NCI-H2196 (cell line): ENCODE data around the gene TNRC6A.
"Not testable (repeated sequence)": the region's sequence is repeated elsewhere in the genome, so short reads cannot be mapped to it uniquely, and the experiment has no call there.

Source experiments
- DNase-seq: peaks from one replicate; lab custom pipeline; 2025; ENCODE audit not compliant: unreplicated experiment; lab: John Stamatoyannopoulos, UW

The TNRC6A gene

DNA sequence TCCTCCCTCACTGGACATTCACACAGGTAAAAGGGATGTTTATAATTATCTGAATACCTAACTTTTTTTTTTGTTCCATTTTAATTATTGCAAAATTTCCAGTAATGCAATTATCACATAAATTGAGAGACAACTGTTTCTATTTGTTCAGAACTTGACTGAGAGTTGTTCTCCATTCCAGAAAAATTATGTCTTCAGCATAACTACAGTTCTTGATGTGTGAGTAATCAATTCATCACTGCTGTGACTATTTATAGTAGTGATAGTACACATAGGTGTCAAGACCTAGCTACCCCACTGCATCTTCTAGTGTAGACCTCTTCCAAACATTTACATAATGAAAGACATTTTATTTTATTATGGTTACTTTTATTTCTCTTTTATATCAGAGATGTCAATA lies 5.8 kb upstream of the TNRC6A start:
- no peak for DNase-seq

DNA sequence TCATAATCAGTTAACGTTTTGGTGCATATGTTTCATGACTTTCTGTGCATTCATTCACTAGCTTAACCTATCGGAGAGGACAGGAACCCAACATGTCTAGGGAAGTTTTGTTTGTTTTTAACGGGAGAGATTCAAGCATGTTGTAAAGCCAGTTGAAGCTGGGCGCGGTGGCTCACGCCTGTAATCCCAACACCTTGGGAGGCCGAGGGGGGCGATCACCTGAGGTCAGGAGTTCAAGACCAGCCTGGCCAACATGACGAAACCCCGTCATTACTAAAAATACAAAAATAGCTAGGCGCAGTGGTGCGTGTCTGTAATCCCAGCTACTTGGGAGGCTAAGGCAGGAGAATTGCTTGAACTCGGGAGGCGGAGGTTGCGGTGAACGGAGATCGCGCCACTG lies 1.4 kb upstream of the TNRC6A start:
- no peak for DNase-seq

DNA sequence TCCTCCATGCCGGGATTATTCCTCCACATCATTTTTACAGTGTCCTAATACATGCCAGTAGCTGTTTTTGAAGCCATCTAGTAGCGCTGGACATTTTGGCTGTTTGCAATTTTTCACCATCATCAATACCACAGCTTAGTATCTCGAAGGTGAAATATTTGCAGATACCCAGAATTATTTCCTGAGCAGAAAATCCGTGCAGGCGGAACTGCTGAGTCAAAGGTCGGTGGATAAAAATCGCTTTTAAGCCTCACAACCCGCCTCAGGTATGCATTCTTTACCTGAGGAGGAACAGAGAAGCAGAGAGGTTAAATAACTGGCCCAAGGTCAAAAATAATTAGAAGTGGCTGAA lies 584 bp upstream of the TNRC6A start:
- DNase-seq = no peak

DNA sequence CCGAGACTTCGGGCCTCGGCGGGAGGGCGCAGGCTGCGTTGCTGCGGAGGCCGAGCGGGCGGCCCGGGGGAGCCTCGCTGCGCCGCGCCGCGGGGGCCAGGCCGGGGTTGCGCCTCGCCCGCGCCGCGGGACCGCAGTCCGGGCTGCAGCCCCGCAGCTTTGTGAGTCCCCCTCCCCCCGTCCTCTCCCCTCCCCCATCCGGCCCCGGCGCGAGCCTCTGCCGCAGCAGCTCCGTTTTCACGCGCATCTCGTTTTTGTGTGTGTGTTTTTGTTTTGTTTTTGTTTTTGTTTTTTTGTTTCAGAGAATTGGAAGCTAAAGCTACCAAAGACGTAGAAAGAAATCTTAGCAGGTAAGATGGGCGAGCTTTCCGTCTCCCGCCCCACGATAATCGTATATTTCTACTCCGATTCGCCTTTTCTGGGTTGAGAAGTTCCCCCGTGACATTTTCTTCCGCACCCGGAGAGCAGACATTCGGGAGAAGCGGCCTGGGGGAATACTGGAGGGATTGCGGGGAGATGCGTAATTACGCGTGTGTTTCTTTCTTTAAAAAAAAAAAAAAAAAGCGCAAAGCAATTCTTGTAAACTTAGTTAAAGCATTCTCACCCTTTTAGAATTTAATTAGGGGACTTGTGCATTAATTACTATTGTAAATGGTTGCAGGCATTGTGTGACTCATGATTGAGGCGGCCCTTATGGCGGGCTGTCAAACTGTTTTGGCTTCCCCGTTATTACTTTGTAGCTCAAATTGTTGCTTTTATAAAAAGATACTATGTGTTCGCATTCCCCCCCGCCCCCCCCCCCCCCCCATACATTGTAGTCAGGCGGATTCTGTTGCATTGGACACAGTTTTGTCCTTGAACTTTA lies 732 bp downstream of the TNRC6A start:
- peak; percentile 39 for DNase-seq

DNA sequence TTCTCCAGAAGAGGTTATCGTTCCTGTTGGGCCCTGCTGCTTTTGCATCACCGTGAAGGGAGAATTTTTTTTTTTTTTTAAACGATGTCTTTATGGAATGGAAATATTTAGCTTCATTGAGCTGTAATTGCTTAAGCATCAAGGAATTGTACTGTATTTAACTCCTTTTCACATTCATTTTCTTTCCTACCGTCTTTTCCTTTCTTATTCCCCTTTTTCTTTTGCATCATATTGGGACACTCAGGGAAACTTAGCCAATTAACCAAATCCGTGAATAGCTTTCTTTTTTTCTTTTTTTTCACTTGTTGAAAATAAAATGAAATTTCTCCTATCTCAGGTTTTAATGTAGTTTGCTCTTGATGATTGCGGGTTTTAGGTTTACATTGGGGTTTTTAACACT lies 1.5 kb downstream of the TNRC6A start:
- no peak for DNase-seq

DNA sequence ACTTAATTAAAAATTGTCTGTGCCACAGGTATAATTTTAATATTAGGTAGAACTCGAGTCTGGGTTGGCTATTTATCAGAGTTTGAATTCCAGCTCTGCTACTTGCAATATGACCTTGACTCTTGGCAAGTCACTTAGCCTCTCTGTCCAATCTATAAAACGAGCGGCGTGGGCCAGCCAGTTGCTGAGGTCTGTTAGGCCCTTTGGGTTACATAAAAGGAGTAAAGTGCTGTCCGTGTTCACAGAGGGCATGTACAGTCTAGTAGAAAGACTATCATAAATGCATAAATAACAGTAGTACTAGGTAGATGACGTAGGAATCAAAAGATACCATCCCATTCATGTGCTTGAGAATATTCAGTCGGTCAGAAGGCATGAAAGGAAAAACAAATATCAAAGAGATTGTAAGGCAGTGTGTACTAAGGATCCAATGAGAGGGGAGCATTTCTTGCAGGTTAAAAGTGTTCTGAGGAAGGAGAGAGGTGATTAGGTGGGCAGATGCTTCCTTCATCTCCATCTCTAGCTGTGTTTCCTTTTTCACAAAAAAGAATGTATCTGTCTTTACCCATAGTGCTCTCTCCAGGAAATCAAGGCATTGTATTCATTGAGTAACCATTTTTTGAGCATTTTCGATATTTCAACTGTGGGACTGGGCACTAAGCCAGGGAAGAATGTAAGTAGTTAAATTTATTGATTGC lies 2.4 kb downstream of the TNRC6A start:
- DNase-seq = no peak

DNA sequence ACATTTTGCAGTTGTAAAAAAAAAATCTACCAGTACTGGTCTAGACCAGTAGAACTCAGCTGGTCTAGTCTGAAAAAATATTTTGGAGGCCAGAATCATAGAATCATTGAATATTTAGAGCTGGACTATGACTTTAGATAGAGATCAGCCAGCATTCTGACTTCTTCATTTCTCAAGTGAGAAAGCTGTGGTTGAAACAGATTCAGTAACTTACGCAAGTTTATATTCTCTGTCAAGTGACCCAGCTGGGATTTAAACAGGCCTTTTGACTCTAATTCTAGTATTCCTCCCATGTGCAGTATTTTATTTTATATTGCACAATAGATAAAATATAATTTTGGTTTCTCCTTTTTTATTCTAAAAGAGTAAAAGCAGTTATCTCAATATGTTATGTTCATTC lies 4.9 kb downstream of the TNRC6A start:
- no peak for DNase-seq

DNA sequence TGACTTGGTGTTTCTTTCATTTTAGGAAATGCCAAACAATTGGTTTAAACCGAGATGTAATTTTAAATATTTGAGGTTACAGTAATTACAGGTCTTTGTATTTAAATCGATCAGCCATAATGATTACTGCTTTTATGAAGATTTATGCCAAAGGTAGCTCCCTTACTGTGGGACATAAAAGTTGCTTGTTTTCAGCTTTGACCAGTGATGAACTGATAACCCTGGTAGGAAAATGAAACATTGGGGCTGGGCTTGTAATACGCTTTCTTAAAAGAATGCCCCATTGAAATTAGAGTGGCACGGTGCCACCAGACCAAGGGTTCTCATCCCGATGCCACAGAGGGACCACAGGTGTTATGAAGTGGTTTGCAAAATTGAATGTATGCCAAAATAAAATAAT lies 7.3 kb downstream of the TNRC6A start:
- DNase-seq = peak; percentile 58

DNA sequence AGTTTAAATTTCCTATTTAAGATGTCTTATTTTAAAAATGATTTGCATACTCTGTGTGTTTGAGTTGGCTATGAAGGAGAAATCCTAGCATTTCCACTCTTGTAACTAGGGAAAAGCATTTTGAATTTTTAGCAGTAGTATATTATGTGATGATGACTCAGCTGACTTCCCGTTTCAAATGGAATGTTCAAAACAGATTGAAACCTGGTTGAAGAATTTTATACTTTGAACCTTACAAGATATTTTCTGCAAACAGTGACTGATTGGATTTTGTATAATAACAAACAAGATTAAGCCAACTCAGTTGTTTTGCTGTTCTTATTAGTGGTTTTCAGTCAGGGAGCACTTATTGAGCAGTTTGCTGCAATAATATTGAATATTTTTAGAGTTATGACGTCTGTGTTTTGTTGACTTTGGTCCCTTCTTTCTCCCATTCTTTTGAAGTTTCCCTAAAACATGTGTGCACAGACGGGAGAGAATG lies 8.0 kb downstream of the TNRC6A start:
- no peak for DNase-seq

DNA sequence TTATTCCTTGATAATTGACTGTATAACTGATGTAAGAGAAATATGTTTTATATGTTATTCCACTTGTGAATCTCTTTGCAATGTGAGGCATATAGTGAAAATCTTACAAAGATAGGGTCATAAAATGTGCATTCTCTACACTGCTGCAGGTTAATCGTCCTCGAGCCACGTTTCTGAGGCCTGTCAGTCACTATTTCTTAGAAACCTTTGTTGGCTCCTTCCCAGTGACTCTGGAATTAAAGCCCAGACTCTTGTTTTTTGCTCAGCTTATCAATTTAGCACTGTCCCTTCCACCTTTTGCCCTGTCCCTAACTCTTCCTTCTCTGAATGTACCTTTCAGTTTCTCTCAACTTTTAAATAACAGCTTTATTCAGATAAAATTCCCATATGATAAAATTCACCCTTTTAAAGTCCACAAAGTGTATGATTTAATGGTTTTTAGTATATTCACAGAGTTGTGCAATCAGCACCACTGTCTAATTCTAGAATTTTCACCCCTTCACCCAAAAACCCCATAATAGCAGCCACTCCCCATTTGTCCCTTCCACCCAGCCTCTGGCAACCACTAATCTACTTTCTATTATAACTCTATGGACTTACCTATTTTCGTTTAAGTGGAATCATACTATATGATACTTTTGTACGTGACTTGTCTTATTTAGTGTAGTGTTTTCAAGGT lies 8.6 kb downstream of the TNRC6A start:
- no peak for DNase-seq

DNA sequence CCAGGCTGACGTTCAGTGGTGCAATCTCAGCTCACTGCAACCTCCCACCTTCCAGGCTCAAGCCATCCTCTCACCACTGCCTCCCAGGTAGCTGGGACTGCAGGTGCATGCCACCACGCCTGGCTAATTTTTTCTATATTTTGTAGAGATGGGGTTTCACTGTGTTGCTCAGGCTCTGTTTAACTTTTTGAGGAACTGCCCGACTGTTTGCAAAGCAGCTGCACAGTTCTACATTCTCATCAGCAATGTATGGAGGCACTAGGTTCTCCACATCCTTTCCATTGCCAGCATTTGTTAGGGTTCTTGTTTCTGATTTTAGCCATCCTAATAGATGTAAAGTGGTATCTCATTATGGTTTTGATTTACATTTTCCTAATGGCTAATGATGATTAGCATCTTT lies 9.4 kb downstream of the TNRC6A start:
- no peak for DNase-seq

DNA sequence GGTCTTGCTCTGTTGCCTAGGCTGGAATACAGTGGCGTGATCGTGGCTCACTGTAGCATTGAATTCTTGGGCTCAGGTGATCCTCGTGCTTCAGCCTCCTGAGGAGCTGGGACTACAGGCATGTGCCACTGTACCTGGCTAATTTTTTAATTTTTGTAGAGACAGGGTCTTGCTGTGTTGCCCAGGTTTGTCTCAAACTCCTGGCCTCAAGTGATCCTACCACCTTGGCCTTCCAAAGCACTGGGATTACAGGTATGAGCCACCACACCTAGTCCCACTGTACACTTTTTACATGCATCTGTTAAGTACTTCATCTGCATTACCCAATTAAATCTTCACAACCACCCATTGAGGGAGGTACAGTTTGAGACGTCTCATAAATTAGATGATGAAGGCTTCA lies 12.4 kb downstream of the TNRC6A start:
- DNase-seq = no peak

DNA sequence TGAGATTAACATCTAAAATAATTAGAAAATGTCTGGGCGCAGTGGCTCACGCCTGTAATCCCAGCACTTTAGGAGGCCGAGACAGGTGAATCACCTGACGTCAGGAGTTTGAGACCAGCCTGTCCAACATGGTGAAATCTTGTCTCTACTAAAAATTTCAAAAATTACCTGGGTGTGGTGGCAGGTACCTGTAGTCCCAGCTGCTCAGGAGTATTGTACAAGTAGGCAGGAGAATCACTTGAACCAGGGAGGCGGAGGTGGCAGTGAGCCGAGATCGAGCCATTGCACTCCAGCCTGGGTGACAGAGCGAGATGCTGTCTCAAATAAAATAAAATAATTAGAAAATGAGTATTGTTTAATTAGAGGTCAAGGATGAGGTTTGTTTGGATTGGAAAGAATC lies 13.2 kb downstream of the TNRC6A start:
- DNase-seq = not testable (repeated sequence)

DNA sequence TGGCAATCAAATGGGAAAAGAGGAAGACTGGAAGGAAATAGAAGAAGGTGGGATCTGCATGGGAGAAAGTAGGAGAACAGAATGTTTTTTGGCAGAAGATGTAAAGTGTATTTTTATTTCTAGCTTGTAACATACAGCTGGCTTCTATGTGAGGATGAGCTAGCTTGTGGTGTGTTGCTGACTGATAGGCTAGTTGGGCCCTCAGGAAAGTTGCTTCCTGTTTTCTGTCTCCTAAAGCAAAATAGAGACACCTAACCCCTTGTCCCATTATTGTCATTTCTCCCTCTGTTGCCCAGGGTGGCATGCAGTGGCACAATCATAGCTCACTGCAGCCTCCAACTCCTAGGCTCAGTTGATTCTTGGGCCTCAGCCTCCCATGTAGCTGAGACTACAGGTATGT lies 15.9 kb downstream of the TNRC6A start:
- no peak for DNase-seq

DNA sequence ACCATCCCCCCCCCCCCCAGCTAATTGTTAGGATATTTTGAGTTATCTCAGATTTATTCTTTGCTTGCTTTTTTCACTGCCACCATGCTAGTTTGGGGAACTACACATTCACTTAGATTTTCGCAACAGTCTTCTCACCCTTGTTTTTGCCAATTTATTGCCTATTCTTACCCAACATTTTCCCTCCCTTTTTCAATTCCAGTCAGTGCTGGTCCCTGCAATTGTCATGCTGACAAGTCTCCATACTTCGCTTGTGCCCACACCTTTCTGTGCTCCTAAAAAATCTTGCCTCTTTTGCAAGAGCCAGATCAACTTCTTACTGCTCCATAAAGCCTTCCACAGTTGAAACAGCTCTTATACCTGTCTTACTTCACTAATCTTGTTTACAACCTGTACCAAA lies 16.3 kb downstream of the TNRC6A start:
- DNase-seq = no peak

DNA sequence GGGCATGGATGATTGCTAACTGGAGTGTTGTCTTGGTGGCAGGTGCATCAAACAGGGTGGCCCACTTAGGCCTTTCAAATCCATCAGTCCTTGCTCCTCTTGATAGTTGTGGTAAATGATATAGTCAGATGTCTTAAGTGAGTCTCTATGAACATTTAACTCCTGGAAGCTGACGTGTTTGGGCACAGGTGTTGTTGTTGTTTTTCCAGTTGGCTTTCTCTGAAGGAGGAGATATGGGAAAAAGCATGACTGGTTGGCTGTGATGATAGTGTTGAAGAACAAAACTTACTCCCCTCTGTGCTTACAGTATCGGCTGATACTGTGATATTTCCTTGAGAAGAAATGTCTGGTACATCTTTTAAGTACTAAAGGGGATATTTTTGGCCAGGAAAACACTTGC lies 18.0 kb downstream of the TNRC6A start:
- no peak for DNase-seq

DNA sequence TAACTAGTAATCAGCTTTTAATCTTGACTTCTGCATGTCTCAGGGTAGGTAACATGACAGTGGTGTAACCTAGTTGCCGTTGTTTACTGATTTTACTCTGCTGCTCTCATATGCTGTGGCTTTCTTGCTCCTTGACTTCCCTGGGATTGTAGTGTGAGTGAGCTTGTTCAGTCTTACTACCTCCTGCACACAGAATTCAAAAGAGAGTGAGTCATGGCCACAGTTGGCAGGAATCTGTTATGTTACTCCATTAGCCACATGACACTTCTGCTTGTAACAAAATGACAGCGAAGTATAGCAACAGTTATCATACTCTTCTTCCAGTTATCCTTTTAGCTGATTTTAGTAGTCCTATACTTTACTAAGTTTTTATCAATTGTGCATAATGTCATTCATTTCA lies 18.8 kb downstream of the TNRC6A start:
- peak; percentile 37 for DNase-seq

DNA sequence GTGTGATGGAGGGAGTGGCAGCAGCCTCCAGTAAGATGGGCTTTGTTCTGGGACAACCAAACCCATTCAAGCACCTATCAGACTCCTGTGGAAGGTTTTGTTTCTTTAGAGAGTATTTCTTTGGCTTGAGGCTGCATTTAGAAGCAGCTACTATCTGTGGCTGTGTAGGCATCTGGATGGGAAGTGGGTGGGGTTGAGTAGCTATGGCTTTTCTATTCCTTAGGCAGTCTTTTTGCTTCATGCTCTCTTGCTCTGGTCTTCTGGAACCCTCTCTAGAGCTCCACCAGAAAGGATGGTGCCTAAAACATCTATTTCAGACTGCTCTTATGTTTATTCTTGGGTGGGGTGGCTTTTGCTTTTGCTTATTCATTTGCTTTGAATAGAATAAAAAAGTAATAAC lies 19.9 kb downstream of the TNRC6A start:
- no peak for DNase-seq

DNA sequence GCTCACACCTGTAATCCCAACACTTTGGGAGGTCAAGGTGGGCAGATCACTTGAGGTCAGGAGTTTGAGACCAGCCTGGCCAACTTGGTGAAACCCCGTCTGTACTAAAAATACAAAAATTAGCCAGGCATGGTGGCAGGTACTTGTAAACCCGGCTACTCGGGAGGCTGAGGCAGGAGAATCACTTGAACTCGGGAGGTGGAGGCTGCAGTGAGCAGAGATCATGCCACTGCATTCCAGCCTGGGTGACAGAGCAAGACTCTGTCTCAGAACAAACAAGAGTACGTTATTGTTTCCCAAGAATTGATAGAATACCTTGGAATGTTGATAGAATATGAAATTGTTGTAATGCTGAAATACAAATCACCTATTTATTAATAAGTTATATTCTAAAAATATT lies 20.4 kb downstream of the TNRC6A start:
- DNase-seq = not testable (repeated sequence)

DNA sequence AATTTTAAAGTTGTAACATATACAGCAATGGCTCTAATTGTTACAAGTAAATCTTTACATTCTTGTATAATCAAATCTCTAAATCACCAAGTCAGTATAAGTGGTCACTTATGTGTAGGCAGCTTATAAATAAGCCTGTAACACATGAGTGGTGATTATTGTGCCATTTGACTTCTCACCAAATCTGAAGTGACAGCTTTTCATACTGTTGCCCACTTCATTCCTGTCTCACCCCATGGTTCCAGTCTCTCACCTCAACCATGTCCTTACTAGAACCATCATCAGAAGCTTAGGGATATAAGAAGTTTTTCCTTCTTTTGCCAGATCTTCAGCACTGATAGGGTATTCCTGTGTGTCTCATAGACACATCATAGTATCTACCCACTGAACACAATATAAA lies 23.5 kb downstream of the TNRC6A start:
- DNase-seq = no peak

DNA sequence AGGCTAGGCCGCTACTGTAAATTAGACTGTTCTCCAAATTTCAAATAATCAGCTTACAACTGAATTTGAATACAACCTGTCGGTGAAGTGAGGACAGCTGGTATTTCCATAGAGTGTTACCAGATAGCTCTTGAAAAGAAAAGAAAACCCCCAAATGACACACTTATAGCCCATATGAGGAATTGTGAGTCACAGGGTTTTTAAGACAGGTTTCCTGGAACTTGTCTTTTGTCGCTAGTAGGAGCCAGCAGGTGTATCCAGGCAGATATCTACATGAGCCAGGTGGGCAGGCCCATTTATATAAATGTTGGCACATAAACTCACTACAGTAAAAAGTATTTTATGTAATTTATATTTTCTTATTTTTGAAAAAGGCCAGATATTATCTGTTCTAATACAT lies 24.0 kb downstream of the TNRC6A start:
- DNase-seq = peak; percentile 57

DNA sequence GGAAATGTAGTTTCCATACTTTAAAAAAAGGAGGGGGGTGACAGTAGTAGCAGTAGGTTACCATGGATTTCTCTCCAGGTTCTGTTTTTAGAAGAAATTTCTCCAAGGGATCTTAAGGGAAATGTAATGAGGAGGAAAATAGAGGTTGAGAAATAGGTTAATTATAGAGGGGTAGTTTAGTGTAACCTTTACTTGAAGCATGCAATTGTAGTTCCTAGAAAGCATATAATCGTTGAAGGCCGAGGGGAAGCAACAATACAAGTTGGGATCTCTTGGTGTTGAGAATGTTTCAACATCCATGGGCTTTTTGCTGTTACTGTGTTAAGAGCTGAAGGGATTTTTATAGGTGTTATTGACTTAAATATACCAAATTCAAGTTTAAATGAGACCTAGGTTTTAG lies 25.1 kb downstream of the TNRC6A start:
- no peak for DNase-seq
